ENCODE data around the gene GINS2. TPM values are rescaled to one million over a fixed set of nuclear protein-coding genes. Genes with fewer than 3 reads are reported as not detected.

Gene GINS2
- total RNA-seq, 1 experiment from 2014 or later = 71.9 TPM

- Histone ChIP-seq H3K4me3 (ENCODE audit: low read depth, low read length, poor library complexity, severe bottlenecking) (no peak overlapping the region), H3K36me3 (ENCODE audit: insufficient read depth, low read length, poor library complexity, severe bottlenecking) (peaks cover under 1% of the 10 kb centered on the region), H3K9me3 (ENCODE audit: low read depth, low read length, poor library complexity, severe bottlenecking) (no peaks in the 10 kb centered on the region), H3K27ac (ENCODE audit: low read depth, low read length, poor library complexity, severe bottlenecking) (peak overlapping the region; percentile 42), H3K4me1 (ENCODE audit: insufficient read depth, low read length, poor library complexity, severe bottlenecking) (peaks cover 51% of the 10 kb centered on the region), H3K27me3 (replicated peaks; ENCODE audit: insufficient read depth, low read depth, low read length, poor library complexity) (no peaks in the 10 kb centered on the region)
- CTCF ChIA-PET = no interaction called here
- no peak for TF ChIP-seq EZH2 (IDR thresholded peaks at IDR 0.05; ENCODE audit: borderline replicate concordance, low read depth, low read length, poor library complexity, severe bottlenecking)
- no peak for TF ChIP-seq CTCF (conservative IDR thresholded peaks at IDR 0.05; ENCODE audit: low read depth, low read length)
- BruUV-seq (replicated peaks) = no TSS peak
- intact Hi-C loops (cut with micrococcal nuclease; ENCODE audit: unreplicated experiment) = no loop called here
- POLR2A ChIA-PET (ENCODE audit: low non-redundant PET) = no interaction called here
- DNase-seq (ENCODE audit: low spot score) = peak; percentile 52
Measured at GRCh38 chr16:85650135-85650843, 38.5 kb downstream of the GINS2 start.

- Histone ChIP-seq H3K4me1 (ENCODE audit: insufficient read depth, low read length, poor library complexity, severe bottlenecking) (peaks cover 46% of the 10 kb centered on the region), H3K4me3 (ENCODE audit: low read depth, low read length, poor library complexity, severe bottlenecking) (no peak overlapping the region), H3K27ac (ENCODE audit: low read depth, low read length, poor library complexity, severe bottlenecking) (peak overlapping the region; percentile 1), H3K9me3 (ENCODE audit: low read depth, low read length, poor library complexity, severe bottlenecking) (no peaks in the 10 kb centered on the region), H3K36me3 (ENCODE audit: insufficient read depth, low read length, poor library complexity, severe bottlenecking) (no peaks in the 10 kb centered on the region), H3K27me3 (replicated peaks; ENCODE audit: insufficient read depth, low read depth, low read length, poor library complexity) (no peaks in the 10 kb centered on the region)
- intact Hi-C loops (cut with micrococcal nuclease; ENCODE audit: unreplicated experiment) = no loop called here
- POLR2A ChIA-PET (ENCODE audit: low non-redundant PET) = interaction anchor here (0.6 kb wide), 1 partner anchor 342 kb away, joined by 3 read pairs; no protein-coding TSS in a partner anchor
- TF ChIP-seq CTCF (conservative IDR thresholded peaks at IDR 0.05; ENCODE audit: low read depth, low read length) = no peak
- TF ChIP-seq EZH2 (IDR thresholded peaks at IDR 0.05; ENCODE audit: borderline replicate concordance, low read depth, low read length, poor library complexity, severe bottlenecking) = no peak
- DNase-seq (ENCODE audit: low spot score) = no peak
- CTCF ChIA-PET = no interaction called here
- BruUV-seq (replicated peaks) = no TSS peak
Measured at GRCh38 chr16:85649411-85650134, 39.2 kb downstream of the GINS2 start.

GRCh38 chr16:85648805-85649204 lies 39.9 kb downstream of the GINS2 start:
- H3K4me1 ChIP-seq (ENCODE audit: insufficient read depth, low read length, poor library complexity, severe bottlenecking) = peaks cover 46% of the 10 kb centered on the region
- no peaks in the 10 kb centered on the region for H3K36me3 ChIP-seq (ENCODE audit: insufficient read depth, low read length, poor library complexity, severe bottlenecking)
- H3K27ac ChIP-seq (ENCODE audit: low read depth, low read length, poor library complexity, severe bottlenecking) = peak overlapping the region; percentile 1
- ChIA-PET CTCF (no interaction called here), POLR2A (ENCODE audit: low non-redundant PET) (interaction anchor here (0.5 to 0.6 kb wide), 3 partner anchors 12 to 341 kb away, joined by 3 read pairs; no protein-coding TSS in a partner anchor)
- TF ChIP-seq CTCF (conservative IDR thresholded peaks at IDR 0.05; ENCODE audit: low read depth, low read length) (no peak), EZH2 (IDR thresholded peaks at IDR 0.05; ENCODE audit: borderline replicate concordance, low read depth, low read length, poor library complexity, severe bottlenecking) (no peak)
- no TSS peak for BruUV-seq (replicated peaks)
- no peaks in the 10 kb centered on the region for H3K9me3 ChIP-seq (ENCODE audit: low read depth, low read length, poor library complexity, severe bottlenecking)
- H3K4me3 ChIP-seq (ENCODE audit: low read depth, low read length, poor library complexity, severe bottlenecking) = no peak overlapping the region
- no peaks in the 10 kb centered on the region for H3K27me3 ChIP-seq (replicated peaks; ENCODE audit: insufficient read depth, low read depth, low read length, poor library complexity)
- intact Hi-C loops (cut with micrococcal nuclease; ENCODE audit: unreplicated experiment) = no loop called here
- no peak for DNase-seq (ENCODE audit: low spot score)

All from A673 (cell line).